Measurements from ENCODE around the gene IP6K1.
"Not testable (repeated sequence)": the region's sequence is repeated elsewhere in the genome, so short reads cannot be mapped to it uniquely, and the experiment has no call there.

DNA sequence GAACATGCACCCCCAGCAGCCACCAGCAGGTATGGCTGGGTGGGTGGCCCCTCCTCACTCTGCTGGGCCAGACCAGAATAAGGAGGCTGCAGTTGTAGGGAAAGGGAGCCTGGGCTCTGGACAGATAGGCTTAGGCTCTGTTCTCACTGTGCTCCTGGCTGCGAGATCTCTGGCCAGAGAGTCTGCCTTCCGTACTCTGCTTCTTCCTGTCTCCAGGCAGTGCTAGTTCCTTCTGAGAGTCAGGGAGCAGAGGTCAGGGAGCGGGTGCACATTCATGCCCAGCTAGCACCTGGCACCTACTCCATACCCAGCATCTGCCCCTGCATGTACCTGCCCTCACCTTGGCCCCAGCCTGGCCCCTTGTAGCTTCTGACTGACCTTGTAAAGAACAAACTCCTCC is 94.9 kb downstream of the IP6K1 start:
- TF ChIP-seq POLR2A (IDR thresholded peaks at IDR 0.05) = not testable (repeated sequence)
- TF ChIP-seq, protein P1, sequence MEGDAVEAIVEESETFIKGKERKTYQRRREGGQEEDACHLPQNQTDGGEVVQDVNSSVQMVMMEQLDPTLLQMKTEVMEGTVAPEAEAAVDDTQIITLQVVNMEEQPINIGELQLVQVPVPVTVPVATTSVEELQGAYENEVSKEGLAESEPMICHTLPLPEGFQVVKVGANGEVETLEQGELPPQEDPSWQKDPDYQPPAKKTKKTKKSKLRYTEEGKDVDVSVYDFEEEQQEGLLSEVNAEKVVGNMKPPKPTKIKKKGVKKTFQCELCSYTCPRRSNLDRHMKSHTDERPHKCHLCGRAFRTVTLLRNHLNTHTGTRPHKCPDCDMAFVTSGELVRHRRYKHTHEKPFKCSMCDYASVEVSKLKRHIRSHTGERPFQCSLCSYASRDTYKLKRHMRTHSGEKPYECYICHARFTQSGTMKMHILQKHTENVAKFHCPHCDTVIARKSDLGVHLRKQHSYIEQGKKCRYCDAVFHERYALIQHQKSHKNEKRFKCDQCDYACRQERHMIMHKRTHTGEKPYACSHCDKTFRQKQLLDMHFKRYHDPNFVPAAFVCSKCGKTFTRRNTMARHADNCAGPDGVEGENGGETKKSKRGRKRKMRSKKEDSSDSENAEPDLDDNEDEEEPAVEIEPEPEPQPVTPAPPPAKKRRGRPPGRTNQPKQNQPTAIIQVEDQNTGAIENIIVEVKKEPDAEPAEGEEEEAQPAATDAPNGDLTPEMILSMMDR (IDR thresholded peaks at IDR 0.05) = not testable (repeated sequence)
